ENCODE measurements around the gene LHFPL6.

- TF ChIP-seq CTCF (conservative IDR thresholded peaks at IDR 0.05; ENCODE audit: low read depth in 2 of 2) (no peak), POLR2AphosphoS5 (IDR thresholded peaks at IDR 0.05; ENCODE audit: low read depth) (no peak), REST (IDR thresholded peaks at IDR 0.05; ENCODE audit: unreplicated experiment) (no peak), EZH2phosphoT487 (IDR thresholded peaks at IDR 0.05; ENCODE audit: unreplicated experiment) (no peak), EZH2 (IDR thresholded peaks at IDR 0.05; ENCODE audit: low read depth, unreplicated experiment) (no peak), CREB1 (CRISPR knock-in tag; IDR thresholded peaks at IDR 0.05; ENCODE audit: low read depth) (no peak)
Measured at GRCh38 chr13:39585219-39585618, 17.8 kb downstream of the LHFPL6 start.

Data from GM23338 (cell line).